Omental fat pad (tissue), 4 donors: Measurements from ENCODE around the gene MGST2. TPM values are rescaled to one million over a fixed set of nuclear protein-coding genes. Genes with fewer than 3 reads are reported as not detected.
"Not testable (repeated sequence)": the region's sequence is repeated elsewhere in the genome, so short reads cannot be mapped to it uniquely, and the experiment has no call there.

Source experiments
- ATAC-seq: fragments of 150-250 bp; one replicate; pipeline ENCODE4 v1.9.1; 2016; ENCODE audit warnings: mild to moderate bottlenecking, moderate library complexity; ENCODE audit not compliant: low FRiP score
- DNase-seq: peaks from one replicate; pipeline ENCODE4 v3.0.0-alpha.2; 2019; ENCODE audit warnings: low spot score
- total RNA-seq, 4 donors: library from RNA; depleted of rRNA; stranded (reverse); fragments of >200 nt; gene quantifications; one replicate each; pipeline ENCODE4 v1.1.0, GENCODE V29; 2016
- TF ChIP-seq, protein P1 (sequence below), 3 donors: fragments of 450-650 bp; IDR thresholded peaks; one replicate each; pipeline ENCODE4 v1.5.1; 2016 to 2017; ENCODE audit warnings: antibody characterized with exemption in 3 of 3, mild to moderate bottlenecking in 3 of 3, moderate library complexity in 2 of 3

Gene MGST2
- total RNA-seq, 4 donors from 2014 or later = 24.6 to 83.1 (median 45.4) TPM

DNA sequence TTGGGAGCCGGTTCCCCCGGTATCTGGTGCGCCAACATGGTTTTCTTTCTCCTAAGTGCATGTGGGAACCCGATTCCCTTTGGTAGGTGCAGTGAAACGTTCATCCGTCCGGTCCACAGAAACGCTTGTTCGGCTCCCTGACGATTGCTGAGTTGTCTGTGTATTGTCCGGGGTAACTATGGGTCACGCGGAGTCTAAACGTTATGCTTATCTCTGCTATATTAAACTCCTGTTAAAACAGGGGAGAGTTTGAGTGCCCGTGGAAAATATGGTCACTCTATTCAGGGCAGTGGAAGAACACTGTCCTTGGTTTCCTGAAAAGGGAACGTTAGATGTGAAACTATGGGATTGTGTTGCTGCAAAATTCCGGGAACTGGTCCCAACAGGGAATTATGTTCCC, 32.4 kb upstream of the MGST2 start:
- DNase-seq = no peak
- TF ChIP-seq, protein P1, sequence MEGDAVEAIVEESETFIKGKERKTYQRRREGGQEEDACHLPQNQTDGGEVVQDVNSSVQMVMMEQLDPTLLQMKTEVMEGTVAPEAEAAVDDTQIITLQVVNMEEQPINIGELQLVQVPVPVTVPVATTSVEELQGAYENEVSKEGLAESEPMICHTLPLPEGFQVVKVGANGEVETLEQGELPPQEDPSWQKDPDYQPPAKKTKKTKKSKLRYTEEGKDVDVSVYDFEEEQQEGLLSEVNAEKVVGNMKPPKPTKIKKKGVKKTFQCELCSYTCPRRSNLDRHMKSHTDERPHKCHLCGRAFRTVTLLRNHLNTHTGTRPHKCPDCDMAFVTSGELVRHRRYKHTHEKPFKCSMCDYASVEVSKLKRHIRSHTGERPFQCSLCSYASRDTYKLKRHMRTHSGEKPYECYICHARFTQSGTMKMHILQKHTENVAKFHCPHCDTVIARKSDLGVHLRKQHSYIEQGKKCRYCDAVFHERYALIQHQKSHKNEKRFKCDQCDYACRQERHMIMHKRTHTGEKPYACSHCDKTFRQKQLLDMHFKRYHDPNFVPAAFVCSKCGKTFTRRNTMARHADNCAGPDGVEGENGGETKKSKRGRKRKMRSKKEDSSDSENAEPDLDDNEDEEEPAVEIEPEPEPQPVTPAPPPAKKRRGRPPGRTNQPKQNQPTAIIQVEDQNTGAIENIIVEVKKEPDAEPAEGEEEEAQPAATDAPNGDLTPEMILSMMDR (IDR thresholded peaks at IDR 0.05) = no peak
- ATAC-seq = no peak

DNA sequence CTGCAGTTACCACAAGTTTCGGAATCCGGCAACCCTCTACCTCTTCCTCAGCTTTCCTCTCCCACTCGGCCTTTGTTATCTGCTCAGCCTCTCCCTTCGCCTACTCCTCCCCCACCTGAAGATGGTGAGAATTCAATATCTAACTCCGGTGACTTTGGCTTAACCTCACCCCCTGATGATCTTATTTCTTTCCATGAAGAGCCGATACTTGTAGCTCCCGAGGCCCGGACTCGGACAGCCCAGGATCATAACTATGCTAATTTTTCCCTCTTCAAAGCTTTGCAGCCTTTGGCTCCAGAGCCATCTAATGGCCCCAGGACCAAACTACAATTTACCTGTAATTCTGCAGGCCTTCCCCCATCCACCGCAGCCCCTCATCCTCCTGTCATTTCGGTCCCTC, 32.0 kb upstream of the MGST2 start:
- TF ChIP-seq, protein P1 (IDR thresholded peaks at IDR 0.05) = no peak
- no peak for ATAC-seq
- DNase-seq = no peak

DNA sequence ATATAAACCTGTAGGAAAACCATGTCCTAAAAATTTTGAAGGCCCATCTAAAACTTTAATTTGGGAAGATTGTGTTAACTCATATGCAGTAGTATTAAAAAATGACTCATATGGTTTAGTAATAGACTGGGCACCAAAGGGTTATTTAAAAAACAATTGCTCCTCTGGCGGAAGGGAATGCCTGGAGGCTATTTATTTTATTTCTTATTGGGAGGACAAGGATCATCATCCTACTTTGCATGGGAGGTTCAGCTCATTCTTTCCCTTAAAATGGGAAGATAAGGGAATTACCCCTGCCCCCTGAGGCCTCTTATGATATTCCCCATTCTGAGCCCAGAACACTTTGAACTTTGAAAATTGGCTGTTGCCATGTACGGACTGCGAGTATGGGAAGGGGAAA, 29.7 kb upstream of the MGST2 start:
- ATAC-seq (no peak), DNase-seq (no peak)
- TF ChIP-seq, protein P1 (IDR thresholded peaks at IDR 0.05) = no peak

DNA sequence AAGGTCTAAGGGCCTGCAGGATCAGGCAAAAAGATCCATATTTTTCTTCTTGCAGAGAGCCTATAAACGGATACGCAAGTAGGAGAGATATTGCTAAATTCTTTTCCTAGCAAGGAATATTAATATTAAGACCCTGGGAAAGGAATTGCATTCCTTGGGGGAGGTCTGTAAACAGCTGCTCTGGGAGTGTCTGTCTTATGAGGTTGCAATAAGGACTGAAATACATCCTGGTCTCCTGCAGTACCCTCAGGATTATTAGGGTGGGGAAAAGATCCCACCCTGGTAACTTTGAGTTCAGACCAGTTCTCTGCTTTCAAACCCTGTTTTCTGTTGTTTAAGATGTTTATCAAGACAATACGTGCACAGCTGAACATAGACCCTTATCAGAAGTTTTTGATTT, 27.3 kb upstream of the MGST2 start:
- ATAC-seq = not testable (repeated sequence)

DNA sequence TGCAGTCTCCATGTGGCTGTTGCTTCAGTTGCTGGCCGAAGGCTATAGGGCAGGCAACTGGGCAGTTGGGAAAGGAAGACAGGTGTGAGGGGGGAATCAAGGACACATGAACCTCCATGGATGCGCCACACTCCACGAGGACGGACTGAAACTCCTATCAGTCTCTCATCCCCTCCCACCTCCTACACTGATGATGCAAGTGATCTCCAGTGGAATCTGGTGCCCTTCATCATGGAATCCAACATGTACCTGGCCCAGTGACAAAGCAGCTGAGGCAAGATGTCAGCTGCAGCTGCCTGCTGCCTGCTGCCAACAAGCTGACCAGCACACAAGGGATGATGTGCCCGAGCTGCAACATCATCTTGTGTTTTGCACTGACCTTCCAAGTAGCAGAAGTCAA, 26.0 kb upstream of the MGST2 start:
- no peak for DNase-seq
- TF ChIP-seq, protein P1 (IDR thresholded peaks at IDR 0.05) = no peak
- no peak for ATAC-seq

More for the DNA sequence above, 27.3 kb upstream of the MGST2 start:
- DNase-seq = not testable (repeated sequence)

DNA sequence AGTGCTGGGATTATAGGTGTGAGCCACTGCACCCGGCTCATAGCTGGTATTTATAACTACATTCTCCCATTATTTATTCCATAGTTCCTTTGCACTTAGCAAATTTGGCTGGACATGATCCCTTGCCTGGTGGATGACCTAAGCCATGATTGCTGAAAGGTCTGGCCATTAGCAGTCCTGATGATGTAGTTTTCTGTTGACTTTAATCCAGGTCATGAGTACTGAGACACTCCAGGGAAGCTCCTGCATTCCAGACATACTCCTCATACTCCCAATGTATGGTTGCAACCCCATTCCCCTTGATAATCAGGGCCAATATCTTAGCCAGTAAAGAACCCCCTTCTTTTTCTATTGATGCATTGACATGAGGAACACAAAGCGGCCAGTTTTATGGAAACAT, 24.4 kb upstream of the MGST2 start:
- no peak for DNase-seq
- TF ChIP-seq, protein P1 (IDR thresholded peaks at IDR 0.05) = no peak
- ATAC-seq = no peak

DNA sequence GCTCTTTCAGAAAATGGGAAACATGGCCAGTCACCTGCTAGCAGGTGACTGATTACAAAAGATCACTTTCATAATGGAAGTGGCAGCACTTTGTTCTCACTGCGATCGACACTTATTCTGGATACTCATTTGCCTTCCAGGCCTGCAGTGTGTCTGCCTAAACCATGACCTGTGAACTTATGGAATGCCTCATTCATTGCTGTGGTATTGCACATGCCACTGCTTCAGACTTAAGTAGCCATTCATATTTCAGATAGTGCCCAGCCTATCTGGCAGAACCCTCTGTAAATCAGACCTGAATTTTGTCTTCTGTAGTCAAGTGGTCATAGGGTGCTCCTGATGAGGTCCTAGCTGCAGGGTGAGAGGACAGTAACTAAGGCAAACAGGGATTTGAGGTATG, 23.3 kb upstream of the MGST2 start:
- no peak for DNase-seq
- ATAC-seq = no peak
- TF ChIP-seq, protein P1 (IDR thresholded peaks at IDR 0.05) = no peak
